AG08396 (cell line): Measurements from ENCODE around the gene FAM118B.

Experiments
- DNase-seq: peaks from one replicate; pipeline ENCODE4 v3.0.0; 2012; ENCODE audit warnings: low spot score, mixed read lengths

FAM118B gene

DNA sequence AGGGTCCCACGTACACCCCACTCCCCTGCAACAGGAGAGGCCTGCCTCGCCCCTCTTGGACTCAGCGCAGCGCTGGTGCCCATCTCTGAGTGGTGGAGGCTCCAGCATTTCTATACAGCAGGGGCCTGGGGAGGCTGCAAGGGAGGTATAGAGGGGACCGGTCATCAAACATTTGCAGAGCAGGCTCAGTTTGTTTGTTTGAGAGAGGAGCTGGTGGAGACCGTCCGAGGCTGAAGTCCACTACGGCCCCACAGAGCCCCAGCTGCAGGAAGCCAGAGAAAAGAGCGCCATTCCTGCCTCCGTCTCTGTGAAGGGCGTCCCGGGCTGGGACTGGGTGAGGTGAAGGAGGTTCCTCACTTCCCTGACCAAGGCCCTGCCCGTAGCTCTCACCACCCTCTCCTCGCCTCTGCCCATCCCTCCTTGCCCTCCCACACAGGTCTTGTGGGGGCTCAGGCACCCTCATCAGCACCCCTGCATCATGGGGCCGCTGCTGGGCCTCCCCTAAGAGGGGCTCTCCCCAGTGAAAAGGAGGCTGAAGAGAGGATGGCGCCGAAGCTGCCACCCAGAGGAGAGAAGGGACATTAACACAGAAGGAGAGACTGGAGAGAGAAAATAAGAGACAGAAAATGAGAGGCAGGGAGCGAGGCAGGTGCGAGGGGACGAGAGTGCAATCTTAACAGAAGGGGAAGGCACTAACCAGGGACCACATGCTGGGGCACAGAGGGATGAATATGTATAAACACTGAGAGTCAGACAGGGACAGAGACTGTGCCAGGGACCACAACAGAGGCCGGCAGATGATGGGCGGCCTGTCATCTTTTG lies 24.7 kb upstream of the FAM118B start:
- no peak for DNase-seq

DNA sequence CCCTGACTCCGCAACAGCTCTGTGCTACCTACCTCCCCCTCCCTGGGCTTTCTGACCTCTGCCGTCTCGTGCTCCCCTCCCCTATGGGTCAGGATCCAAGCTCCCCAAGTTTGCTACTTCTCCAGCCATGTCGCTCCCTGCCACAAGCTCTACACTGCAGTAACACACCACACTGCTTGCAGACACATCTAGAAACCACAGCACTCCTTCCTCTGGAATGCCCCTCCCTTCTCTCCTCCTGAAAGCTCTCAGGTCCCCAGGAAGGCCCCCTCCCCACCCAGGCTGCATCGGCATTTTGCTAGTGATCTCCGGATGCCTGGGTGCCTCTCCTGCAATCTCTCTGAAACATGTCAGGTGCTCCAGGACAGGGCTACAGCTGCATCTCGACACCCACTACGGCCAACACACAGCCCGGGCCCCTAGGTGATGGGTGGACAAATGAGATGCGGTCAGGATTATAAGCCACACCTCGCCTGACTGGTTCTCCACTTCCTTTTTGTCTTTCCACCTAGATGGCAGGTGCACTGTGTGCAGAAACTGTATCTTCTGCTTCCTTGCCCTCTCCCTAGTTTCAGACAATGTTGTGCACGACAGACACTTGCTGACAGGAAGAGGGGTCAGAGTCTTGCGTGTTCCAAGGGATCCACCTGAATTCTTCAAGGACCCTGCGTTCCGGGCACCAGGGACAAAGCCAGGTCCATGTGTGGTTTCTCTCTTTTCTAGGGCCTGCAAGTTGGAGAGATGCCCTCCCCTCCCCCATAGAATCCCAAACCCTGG lies 23.1 kb upstream of the FAM118B start:
- no peak for DNase-seq

DNA sequence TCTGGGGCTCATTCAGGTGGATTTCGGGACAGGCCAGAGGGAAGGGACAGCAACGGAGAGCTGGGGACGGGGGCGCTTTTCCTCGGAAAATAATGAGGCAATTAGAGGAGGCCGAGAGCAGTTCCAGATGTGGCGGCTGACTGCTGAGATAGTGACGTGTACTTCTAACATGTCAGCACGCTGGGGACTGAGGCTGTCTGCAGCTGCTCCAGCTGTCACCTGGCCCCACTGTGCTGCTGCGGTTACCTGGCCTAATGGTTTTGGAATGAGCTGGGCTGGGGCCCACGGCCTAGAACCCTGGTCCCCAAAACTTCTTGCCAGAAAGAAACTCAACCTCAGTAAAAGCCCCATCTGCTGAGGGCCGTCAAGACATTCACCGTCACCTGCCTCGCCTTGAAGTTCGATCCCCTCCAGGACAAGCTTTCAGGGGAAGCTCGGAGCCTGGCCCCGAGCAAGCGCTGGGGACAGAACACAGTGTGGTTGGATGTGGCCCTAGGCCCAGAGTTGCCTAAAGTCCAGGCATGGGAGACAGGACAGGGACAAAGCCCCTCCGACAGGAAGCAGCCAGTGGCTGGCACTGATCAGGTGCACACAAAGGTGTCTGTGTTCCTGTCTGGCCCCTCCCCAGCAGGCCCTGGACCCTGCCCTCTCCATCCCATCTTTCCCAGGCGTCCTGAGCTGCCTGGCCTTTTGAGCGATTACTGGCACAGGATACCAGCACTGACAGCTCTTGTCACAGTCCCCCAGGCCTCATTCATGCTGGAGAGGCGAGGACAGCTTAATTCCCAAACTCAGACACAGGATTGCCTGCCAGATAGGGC lies 22.3 kb upstream of the FAM118B start:
- DNase-seq: no peak

DNA sequence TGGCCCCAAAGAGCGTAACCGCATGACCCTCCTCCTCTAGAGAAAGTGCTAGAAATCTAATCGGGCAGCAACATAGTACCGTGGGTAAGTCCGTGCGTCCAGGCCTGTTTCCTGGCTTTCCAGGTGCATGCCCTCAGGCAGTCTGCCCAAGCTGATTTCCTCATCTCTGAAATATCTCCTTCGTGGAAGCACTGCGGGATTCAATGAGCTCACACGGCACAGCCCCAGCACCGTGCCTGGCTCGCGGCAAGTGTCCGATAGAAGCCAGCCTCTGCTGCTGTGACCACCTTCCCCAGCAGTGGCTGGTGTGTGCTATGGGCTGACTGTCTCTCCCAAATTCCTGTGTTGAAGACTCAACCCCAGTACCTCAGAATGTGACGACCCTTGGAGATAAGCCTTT lies 20.8 kb upstream of the FAM118B start:
- DNase-seq: no peak

DNA sequence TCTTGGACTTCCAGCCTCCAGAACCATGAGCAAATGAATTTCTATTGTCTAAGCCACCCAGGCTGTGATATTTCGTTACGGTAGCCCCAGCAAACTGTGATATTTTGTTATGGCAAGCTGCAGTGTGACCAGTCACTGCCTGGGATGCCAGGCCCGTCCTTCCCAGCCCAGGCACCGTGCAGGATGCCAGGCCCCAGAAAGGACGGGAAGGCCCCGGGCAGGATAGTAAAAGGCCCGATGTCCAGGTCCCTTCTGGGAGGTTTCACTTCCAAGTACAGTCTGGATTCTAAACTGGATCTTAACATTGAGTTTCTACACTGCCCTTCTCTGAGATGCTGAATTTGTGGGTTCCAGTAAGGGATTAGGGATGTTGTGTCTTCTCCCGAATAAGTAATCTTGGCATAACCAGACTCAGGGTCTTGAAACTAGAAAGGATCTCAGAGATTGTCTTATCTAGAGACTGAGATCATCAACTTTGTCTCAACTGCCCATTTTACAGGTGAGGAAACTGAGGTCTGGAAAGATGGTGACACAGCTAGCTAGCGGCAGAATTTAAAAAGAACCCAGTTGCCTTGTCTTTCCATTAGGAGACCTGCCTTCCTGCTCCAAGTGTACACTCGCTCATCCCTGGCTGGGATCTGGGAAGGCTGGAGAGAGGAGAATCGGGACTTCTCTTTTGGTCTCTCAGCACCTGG lies 20.1 kb upstream of the FAM118B start:
- no peak for DNase-seq

DNA sequence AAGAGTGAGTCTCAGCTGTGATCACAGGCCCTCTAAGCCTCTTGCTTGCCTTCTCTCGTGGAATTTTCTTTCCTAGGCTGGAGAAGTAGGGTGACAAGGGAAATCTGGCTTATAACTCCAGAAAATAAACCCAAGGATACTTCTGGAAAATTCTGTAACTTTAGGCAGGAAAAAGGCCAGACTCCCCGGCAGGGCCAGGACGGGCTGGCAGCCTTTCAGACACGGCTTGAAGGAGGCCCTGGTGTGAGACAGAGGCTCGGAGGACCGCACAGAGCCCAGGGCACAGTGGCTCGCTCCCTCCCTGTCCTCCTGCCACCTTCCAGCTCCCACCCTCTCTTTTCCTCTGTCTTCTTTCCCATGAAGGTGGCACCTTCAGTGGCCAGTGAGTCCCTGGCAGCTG lies 19.2 kb upstream of the FAM118B start:
- DNase-seq: no peak

DNA sequence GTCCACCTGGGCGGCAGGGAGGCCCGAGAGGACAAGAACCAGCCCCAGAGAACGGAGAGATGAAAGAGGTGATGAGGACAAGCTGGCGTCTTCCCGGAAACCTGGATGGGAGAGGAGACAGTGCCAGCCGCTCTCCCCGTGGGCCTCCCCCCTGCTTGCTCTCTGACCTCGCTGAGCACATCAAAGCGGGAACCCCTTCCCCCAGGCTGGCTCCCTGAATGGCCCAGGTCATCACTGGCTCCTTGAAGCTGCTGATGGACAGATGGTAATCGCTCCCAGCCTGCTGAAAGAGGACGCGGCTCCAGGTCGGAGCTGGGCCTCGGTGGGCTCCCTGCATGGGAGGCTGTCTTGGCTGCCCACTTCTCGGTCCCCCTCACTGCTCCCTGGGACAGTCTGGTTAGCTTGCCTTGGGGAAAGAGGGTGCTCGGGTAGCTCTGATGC lies 18.5 kb upstream of the FAM118B start:
- no peak for DNase-seq

DNA sequence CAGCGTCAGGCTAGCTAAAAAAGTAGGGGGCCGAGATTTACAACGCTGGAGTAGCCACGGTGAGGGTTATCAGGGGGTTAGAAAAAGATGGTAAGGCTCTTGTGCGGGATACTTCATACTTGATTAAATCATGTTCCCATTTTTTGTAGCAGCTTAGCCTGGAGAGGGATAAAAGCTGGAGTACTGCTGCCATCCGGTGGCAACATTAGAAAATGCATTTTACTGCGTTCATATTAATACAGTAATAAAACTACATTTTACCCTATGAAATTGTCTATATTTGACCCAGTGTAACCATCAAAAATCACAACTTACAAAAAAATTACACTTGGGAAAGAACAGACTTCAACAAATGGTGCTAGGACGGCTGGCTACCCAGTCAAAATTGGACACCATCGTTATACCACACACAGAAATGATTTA lies 17.4 kb upstream of the FAM118B start:
- peak; percentile 69 for DNase-seq

DNA sequence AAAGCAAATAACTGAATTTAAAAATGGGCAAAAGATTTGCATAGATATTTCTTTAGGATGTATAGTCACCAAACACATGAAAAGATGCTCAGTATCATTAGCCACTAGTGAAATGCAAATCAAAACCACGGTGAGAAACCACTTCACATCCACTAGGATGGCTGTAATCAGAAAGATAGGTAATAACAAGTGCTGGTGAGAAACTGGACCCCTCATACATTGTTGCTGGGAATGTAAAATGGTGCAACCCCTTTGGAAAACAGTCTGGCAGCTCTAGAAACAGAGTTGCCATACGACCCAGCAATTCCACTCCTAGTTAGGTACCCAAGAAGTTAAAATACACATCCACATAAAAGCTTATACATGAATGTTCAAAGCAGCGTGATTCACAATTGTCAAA lies 16.5 kb upstream of the FAM118B start:
- no peak for DNase-seq

DNA sequence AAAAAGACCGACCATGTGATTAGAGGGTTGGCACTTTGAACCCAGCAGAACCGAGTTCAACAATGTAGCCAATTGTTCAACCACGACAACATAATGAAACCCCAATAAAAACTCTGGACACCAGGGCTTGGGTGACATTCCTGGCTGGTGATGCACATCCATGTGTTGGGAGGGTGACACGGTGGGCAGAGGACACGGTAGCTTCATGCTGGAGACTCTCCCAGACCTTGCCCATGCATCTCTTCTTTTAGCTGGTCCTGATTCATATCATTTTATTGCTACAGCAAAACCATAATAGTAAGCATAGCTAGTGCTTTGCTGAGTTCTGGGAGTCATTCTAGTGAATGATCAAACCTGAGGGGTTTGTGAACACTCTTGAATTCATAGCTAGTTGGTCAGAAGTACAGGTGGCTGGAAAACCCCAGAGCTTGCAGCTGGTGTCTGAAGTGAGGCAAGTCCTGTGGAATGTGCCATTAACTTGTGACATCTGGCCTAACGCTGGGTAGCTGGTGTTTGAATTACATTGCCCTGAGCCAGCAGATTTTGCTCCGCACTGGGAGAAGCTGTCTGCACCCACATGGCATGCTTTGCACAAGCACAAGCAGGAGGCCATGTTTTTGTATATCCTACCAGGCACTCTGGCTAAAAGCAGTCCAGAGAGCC lies 14.2 kb upstream of the FAM118B start:
- no peak for DNase-seq

DNA sequence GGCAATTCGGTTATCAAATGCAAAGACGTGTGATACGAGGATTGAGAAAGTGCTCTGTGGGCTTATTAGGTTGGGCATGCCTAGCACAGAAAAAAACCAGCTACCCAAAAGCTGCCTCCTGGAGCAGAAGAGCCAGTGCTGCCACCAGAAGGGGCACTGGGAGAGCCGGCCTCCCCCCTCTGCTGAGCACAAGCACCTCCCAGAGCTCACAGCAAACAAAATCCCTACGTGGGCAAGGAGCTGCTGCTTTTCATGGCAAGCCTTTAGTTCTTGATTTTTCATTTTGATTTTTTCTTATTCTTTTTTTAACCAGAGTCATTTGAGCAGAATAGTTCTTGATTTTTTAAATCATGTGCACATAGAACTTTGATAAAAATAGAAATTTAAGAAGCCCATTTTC lies 12.9 kb upstream of the FAM118B start:
- no peak for DNase-seq

DNA sequence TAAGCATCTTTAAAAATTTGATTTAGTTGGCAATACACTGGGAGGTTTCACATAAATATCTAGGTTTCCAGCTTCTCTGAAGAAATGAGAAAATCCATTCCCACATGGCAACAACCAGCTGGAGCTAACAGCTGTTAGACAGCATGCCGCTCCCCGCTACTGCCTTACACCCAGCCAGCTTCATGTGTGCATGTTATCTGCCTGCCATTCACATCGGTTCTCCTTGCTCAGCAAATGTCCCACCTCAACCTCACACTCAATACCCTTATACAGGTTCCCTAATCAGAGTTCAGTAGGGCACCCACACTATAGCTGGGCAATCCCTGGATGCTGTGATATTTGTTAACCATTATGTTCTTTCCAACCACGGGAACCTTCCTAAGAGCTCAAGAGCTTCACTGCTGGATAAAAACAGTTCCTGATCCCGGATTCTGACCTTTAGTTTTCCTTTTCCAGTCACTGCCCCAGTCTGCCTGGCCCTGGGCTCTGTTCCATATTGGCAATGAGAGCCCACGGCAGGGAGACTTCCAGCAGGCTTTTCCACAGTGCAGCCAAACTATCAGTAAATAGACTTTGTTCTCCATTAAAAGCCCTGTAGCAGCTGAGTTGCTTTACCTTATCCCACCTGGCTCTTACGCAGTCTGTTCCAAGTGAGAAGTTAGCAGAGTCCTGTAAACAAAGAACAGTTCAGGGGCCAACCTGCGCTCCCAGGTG lies 8.8 kb upstream of the FAM118B start:
- DNase-seq: no peak

DNA sequence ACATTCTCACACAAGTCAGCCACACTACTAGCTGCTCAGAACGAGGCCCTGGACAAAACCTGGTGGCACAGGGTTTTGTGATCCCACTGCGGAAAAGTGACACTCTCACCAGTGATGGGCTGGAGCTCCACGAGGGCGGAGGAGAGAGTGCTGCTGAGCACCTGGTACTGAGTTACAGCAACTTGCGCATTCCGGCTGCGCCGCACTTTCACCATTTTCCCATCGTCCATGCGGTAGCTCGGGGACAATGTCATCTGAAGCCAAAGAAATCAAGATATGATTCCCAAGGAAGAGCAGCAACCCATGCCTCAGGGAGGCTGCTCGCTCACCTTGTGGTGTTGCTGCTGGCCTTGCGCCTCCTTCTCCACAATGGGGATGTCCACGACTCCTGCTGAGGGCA lies 6.2 kb upstream of the FAM118B start:
- DNase-seq: no peak

DNA sequence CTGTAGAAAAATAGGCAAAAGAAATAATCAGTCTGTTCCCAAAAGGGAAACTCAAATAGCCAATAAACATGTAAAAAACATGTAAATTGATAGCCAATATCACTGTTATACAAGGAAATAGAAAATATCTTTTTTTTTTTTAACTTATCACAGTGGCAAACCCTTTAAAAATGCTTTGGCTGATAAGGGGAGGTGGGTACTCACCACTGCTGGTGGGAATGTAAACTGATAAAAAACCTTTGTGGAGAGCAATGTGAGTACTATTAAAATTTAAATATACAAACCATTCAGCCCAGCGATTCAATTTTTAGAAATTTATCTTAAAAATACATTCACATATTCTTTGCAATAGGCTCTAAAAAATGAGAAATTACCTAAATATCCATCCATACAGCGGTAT lies 3.7 kb upstream of the FAM118B start:
- no peak for DNase-seq

DNA sequence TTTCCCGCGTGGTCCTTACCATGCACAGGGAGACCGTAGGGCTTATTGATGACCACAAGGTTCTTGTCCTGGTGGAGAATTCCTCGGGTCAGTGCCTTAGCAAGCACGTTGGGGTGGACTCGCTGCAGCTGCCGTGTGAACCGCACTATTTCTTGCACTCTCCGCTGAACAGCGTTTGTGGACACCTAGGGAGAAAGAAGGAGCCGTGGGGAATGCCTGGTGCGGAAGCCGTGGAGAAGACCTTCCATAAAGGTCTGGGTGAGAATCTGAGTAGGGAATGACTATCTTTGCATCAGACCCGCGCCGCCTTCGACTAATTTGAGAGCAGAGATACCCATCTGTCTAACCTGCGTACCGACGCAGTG lies 729 bp upstream of the FAM118B start:
- DNase-seq: no peak

DNA sequence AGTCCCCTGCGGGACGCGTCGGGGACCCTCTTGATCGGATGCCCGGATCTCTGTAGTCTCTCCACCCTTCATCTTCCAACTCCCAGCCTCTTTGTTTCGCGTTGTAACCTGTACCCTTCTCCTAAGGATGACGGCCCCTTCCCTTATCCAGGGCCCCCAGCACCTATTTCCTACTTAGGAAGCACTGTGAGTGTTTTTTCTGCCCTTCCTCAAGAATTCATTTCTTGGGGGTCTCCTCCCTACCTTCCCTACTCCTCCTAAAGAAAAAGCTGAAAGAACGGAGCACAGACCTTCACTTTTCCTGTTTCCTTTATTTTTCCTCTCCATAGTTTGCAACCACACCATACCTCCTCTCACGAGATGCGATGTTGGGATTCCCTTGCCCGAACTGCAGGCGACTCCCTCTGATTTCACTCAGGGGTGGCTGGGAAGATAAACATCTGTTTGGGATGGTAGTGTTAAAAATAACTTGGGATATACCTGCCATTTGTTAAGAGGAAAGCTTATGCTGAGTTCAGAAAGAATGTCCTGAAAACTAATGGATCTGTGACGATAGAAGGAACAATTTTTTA lies 593 bp downstream of the FAM118B start:
- DNase-seq: peak; percentile 43

DNA sequence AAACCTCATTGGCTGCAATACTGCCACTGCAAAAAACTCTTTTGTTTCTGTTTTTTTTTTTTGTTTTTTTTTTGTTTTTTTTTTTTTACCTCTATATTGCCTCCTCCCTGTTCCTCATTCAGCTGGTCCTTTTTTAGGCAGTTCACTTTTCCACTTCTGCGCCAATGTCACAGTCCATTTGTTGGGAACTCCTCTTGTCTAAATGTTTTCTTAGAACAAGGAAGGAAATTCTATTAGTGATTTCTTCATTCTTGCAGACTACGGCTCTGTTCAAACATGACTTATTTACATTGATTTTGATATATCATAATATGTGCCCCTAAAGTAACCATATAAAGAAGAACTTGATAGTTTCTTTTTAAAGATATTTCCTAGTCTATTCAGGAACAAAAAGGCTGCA lies 2.9 kb downstream of the FAM118B start:
- DNase-seq: no peak

DNA sequence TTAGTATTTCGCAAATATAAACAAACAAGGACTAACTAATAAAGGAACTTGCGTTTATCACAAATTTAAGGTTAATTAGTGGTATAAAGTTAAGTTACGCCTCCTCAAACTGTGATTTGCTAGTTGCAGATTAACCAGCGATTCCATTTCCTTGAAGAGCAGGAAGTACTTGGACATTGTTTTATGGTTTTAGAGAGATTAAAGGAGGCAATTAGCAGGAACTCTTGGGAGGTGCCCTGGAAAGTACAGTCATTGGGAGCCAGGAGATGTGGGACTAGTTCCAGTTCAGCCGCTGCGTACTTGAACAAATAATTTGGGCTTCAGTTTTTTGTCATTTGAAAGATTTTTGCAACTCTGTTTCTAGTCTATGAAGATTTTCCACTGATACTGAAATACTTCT lies 3.3 kb downstream of the FAM118B start:
- DNase-seq: no peak

DNA sequence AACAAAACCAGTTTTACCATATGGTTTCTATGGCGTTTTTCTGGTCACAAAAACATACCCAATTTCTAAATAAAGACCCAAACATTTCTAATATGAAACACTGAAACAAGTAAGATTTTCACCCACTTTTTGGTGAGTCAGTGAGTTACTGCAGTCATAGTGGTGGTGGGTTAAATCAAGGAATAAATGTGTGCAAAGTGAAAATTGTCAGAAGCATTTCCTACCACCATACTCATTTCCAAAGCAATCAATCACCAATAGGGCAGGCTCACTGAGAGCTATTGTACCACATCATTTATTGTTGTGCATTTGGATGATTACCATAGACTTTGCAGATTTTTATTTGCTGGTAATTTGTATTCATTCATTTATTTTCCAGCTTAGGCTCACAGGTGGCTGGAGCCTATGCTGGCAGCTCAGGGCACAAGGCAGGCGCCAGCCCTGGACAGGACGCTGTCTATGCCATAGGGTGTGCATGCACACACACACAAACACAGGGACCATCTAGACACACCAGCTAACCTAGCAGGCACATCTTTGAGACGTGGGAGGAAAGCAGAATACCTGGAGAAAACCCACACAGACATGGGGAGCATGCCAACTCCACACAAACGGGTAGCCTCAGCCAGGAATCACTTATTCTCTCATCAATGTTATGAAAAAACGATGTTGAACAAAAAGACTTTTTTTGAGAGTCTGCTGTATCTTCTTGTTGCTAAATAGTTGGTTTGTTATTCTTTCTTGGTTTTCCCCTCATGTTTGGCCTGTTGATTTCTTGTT lies 5.1 kb downstream of the FAM118B start:
- DNase-seq: no peak

DNA sequence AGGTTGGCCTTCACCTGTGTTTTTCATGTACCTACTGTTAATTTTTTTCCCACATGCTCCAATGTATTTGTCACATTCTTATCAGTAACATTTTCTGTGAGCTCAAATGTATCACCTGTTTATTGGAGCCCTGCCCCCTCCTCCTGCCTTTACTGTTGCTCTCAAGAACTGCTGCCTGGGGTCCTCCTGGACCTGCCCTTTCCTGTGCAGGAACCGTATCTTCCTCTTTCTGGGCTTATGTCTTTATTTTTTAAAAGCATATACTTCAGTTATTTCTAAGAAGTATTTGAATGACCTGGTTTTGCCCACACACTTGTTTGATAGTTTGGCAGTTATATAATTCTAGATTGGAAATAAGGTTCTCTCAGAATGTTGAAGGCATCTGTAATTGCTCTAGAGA lies 5.9 kb downstream of the FAM118B start:
- no peak for DNase-seq
